Keratinocyte (primary cell): Measurements from ENCODE around the gene ZNF839. TPM values are rescaled to one million over a fixed set of nuclear protein-coding genes. Genes with fewer than 3 reads are reported as not detected.

Experiments
- DNase-seq: peaks from one replicate; pipeline ENCODE4 v3.0.0-alpha.2; 2011; ENCODE audit warnings: low read depth, missing footprints, low spot score
- FAIRE-seq: peaks from 2 replicates; lab custom pipeline; 2011; peaks lifted over from hg19 to GRCh38; lab: Jason Lieb, UNC
- H2AFZ ChIP-seq: 2 replicates; pipeline ENCODE4 v1.6.0; 2012; ENCODE audit warnings: low read length, control low read depth, inconsistent platforms; ENCODE audit not compliant: control insufficient read depth
- H3K27ac ChIP-seq: 2 replicates; pipeline ENCODE4 v1.5.1; 2011; ENCODE audit warnings: low read length; ENCODE audit not compliant: control insufficient read depth, insufficient read depth
- H3K27me3 ChIP-seq: 3 replicates; pipeline ENCODE4 v1.6.0; 2011; ENCODE audit warnings: low read length; ENCODE audit not compliant: control insufficient read depth, insufficient read depth; ENCODE audit errors: extremely low read depth
- H3K36me3 ChIP-seq, 2 experiments: 2 replicates in 1 of 2; 3 replicates in 1 of 2; pipeline ENCODE4 v1.5.1; 2011; ENCODE audit warnings: low read length in 2 of 2, mild to moderate bottlenecking in 1 of 2; ENCODE audit not compliant: control insufficient read depth in 2 of 2, insufficient read depth in 2 of 2; ENCODE audit errors: extremely low read depth in 1 of 2
- H3K4me1 ChIP-seq: 3 replicates; pipeline ENCODE4 v1.5.1; 2011; ENCODE audit warnings: low read length; ENCODE audit not compliant: control insufficient read depth, insufficient read depth; ENCODE audit errors: extremely low read depth
- H3K4me2 ChIP-seq: 3 replicates; pipeline ENCODE4 v1.6.0; 2011; ENCODE audit warnings: low read depth, low read length; ENCODE audit not compliant: control insufficient read depth, insufficient read depth; ENCODE audit errors: extremely low read depth
- H3K4me3 ChIP-seq, 3 experiments: fragments of 200-600 bp in 1 of 3; sonication (generic) in 1 of 3; 2 replicates in 2 of 3; 3 replicates in 1 of 3; pipeline ENCODE4 v1.5.1; 2011 to 2016; ENCODE audit warnings: low read length in 3 of 3, mild to moderate bottlenecking in 3 of 3, control low read depth in 2 of 3, inconsistent platforms in 1 of 3, low read depth in 1 of 3, mixed read lengths in 1 of 3, mixed run types in 1 of 3, moderate library complexity in 1 of 3; ENCODE audit not compliant: control insufficient read depth in 2 of 3, insufficient read depth in 2 of 3; ENCODE audit errors: extremely low read depth in 1 of 3
- H3K79me2 ChIP-seq: 2 replicates; pipeline ENCODE4 v1.6.0; 2012; ENCODE audit warnings: low read length; ENCODE audit not compliant: control insufficient read depth, insufficient read depth
- H3K9ac ChIP-seq: 3 replicates; pipeline ENCODE4 v1.6.0; 2011; ENCODE audit warnings: low read length; ENCODE audit not compliant: control insufficient read depth, insufficient read depth; ENCODE audit errors: extremely low read depth
- H3K9me1 ChIP-seq: 3 replicates; pipeline ENCODE4 v1.6.0; 2011; ENCODE audit warnings: low read length; ENCODE audit not compliant: control insufficient read depth, insufficient read depth; ENCODE audit errors: extremely low read depth
- H3K9me3 ChIP-seq: 2 replicates; pipeline ENCODE4 v1.5.1; 2012; ENCODE audit warnings: low read depth, low read length; ENCODE audit not compliant: control insufficient read depth
- H4K20me1 ChIP-seq: 3 replicates; pipeline ENCODE4 v1.6.0; 2011; ENCODE audit warnings: low read length; ENCODE audit not compliant: control insufficient read depth, insufficient read depth; ENCODE audit errors: extremely low read depth
- EZH2 ChIP-seq: IDR thresholded peaks from one replicate; pipeline ENCODE4 v1.6.1; 2012; ENCODE audit warnings: inconsistent platforms, mild to moderate bottlenecking, low read length, moderate library complexity
- dilution Hi-C: fragments of 300-500 bp; cut with MboI; formaldehyde crosslinking; loops from one replicate; pipeline ENCODE4 v1.7.0; 2020; ENCODE audit warnings: low sequenced_read_pairs; ENCODE audit not compliant: extremely low pct_ligation_motif_present
- polyA plus RNA-seq, 5 experiments: library from polyadenylated mRNA; depleted of rRNA in 3 of 5; stranded (reverse) in 3 of 5; stranded (forward) in 1 of 5; unstranded in 1 of 5; fragments of >200 nt; gene quantifications; 1 replicate in 1 of 5; 2 replicates in 3 of 5; 3 replicates in 1 of 5; pipeline versions ENCODE4 v1.2.1 to v1.2.3, GENCODE V29; 2011 to 2012; ENCODE audit warnings: missing spikeins in 2 of 5, low read depth in 1 of 5, low replicate concordance in 1 of 5
- TF ChIP-seq, protein P1 (sequence below), 3 experiments: IDR thresholded peaks in 1 of 3; conservative IDR thresholded peaks in 1 of 3; optimal IDR thresholded peaks in 1 of 3; 2 replicates in 2 of 3; 3 replicates in 1 of 3; pipeline versions ENCODE3 to v1.5.1; 2011; ENCODE audit warnings: low read length in 3 of 3, mild to moderate bottlenecking in 3 of 3, moderate library complexity in 2 of 3, control low read depth in 1 of 3, inconsistent platforms in 1 of 3; ENCODE audit not compliant: insufficient read depth in 2 of 3; ENCODE audit errors: extremely low read depth in 1 of 3

The ZNF839 gene
- polyA plus RNA-seq, 1 donor (not counting 4 experiments of a cell fraction or from before 2014, with no cell fraction given), result 11.0 TPM

DNA sequence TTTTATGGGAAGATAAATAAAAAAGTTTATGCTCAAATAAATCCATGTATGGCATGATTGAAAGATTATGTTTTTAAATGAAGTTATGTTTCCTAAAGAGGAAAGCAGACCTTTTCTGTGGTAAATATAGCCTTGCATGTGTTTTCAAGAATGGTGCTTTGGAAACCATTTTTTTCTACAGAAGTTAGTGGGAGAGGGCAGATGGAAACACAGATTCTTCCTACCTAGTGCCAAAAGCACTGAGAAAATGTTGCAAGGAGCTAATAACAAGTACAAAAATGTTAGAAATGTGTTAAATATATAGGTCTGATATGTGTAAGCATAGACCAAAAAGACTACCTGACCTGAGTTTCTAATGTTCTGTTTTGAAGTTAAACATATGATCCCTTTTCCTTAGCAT is 67.5 kb downstream of the ZNF839 start:
- no peaks in the 10 kb centered on the region for H3K9me3 ChIP-seq
- FAIRE-seq, result no peak
- no peaks in the 10 kb centered on the region for H3K27me3 ChIP-seq
- TF ChIP-seq EZH2, result no peak
- TF ChIP-seq, protein P1, sequence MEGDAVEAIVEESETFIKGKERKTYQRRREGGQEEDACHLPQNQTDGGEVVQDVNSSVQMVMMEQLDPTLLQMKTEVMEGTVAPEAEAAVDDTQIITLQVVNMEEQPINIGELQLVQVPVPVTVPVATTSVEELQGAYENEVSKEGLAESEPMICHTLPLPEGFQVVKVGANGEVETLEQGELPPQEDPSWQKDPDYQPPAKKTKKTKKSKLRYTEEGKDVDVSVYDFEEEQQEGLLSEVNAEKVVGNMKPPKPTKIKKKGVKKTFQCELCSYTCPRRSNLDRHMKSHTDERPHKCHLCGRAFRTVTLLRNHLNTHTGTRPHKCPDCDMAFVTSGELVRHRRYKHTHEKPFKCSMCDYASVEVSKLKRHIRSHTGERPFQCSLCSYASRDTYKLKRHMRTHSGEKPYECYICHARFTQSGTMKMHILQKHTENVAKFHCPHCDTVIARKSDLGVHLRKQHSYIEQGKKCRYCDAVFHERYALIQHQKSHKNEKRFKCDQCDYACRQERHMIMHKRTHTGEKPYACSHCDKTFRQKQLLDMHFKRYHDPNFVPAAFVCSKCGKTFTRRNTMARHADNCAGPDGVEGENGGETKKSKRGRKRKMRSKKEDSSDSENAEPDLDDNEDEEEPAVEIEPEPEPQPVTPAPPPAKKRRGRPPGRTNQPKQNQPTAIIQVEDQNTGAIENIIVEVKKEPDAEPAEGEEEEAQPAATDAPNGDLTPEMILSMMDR (optimal IDR thresholded peaks at IDR 0.05 in 1 of 3, IDR thresholded peaks at IDR 0.05 in 1 of 3, conservative IDR thresholded peaks at IDR 0.05 in 1 of 3; ENCODE audit: extremely low read depth in 1 of 3, insufficient read depth in 2 of 3, low read length in 3 of 3), result no peak
- no peak overlapping the region for H3K9ac ChIP-seq
- no peaks in the 10 kb centered on the region for H4K20me1 ChIP-seq
- no peak overlapping the region for H3K4me3 ChIP-seq
- no peaks in the 10 kb centered on the region for H3K79me2 ChIP-seq
- no peak overlapping the region for H2AFZ ChIP-seq
- no peak overlapping the region for H3K27ac ChIP-seq
- no peak for DNase-seq
- H3K36me3 ChIP-seq, result peaks cover 0 to 2% of the 10 kb centered on the region in 2 experiments
- no peaks in the 10 kb centered on the region for H3K9me1 ChIP-seq
- dilution Hi-C loops, result no loop called here
- H3K4me1 ChIP-seq, result no peaks in the 10 kb centered on the region
- H3K4me2 ChIP-seq, result no peak overlapping the region

DNA sequence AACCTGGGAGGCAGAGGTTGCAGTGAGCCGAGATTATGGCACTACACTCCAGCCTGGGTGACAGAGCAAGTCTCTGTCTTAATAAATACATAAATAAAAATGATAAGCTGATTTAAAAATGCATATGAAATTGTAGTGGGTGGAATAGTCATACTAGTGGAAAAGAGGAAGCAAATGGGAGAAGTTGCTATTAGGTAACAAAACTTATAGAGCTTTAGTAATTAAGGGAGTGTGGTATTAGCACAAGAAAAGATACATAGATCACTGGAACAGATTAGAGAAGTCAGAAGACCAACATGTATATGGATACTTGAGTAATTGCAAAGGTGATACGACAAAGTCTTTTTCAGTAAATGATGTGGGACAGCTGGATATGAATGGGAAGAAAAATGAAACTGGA is 69.7 kb downstream of the ZNF839 start:
- Histone ChIP-seq H3K4me3 (no peak overlapping the region), H3K9ac (no peak overlapping the region), H3K79me2 (no peaks in the 10 kb centered on the region), H4K20me1 (no peaks in the 10 kb centered on the region), H3K4me2 (no peak overlapping the region), H3K4me1 (no peaks in the 10 kb centered on the region), H3K27me3 (no peaks in the 10 kb centered on the region), H3K27ac (no peak overlapping the region), H3K9me1 (no peaks in the 10 kb centered on the region), H3K9me3 (no peaks in the 10 kb centered on the region), H3K36me3 (peaks cover 0 to 2% of the 10 kb centered on the region in 2 experiments), H2AFZ (no peak overlapping the region)
- dilution Hi-C loops, result no loop called here
- TF ChIP-seq, protein P1 (optimal IDR thresholded peaks at IDR 0.05 in 1 of 3, IDR thresholded peaks at IDR 0.05 in 1 of 3, conservative IDR thresholded peaks at IDR 0.05 in 1 of 3; ENCODE audit: extremely low read depth in 1 of 3, insufficient read depth in 2 of 3, low read length in 3 of 3), result no peak
- no peak for TF ChIP-seq EZH2
- DNase-seq (no peak), FAIRE-seq (no peak)
